AG04450 (cell line): Measurements from ENCODE around the gene CTSK. TPM values are rescaled to one million over a fixed set of nuclear protein-coding genes. Genes with fewer than 3 reads are reported as not detected.
"Not testable (repeated sequence)": the region's sequence is repeated elsewhere in the genome, so short reads cannot be mapped to it uniquely, and the experiment has no call there.

Source experiments
- CTCF ChIA-PET: fragments of 300-600, 350-600 bp; formaldehyde crosslinking; extraction: SDS; loops from one replicate; lab custom pipeline; 2022; ENCODE audit warnings: antibody characterized with exemption, inconsistent platforms; lab: Charles Lee
- POLR2A ChIA-PET: fragments of 350-600 bp; formaldehyde crosslinking; extraction: SDS; loops from one replicate; lab custom pipeline; 2021; ENCODE audit warnings: antibody characterized with exemption, inconsistent platforms; lab: Yijun Ruan, JAX
- DNase-seq: peaks from one replicate; pipeline ENCODE4 v3.0.0-alpha.2; 2011; ENCODE audit warnings: low read depth, low spot score
- H3K27ac ChIP-seq: one replicate; pipeline ENCODE4 v1.5.1; 2012; ENCODE audit warnings: low read depth, low read length, control low read depth
- H3K27me3 ChIP-seq: one replicate; pipeline ENCODE4 v1.6.0; 2012; ENCODE audit warnings: low read length; ENCODE audit not compliant: control insufficient read depth, insufficient read depth
- H3K4me3 ChIP-seq: 2 replicates; pipeline ENCODE4 v1.5.1; 2011; ENCODE audit warnings: mild to moderate bottlenecking, low read depth, low read length, control low read depth
- H3K9me3 ChIP-seq: 2 replicates; pipeline ENCODE4 v1.5.1; 2012; ENCODE audit warnings: low read length; ENCODE audit not compliant: control insufficient read depth, insufficient read depth
- CTCF ChIP-seq: IDR thresholded peaks from 2 replicates; pipeline ENCODE4 v1.5.1; 2011; ENCODE audit warnings: low read depth, low read length, control low read depth, inconsistent platforms
- polyA minus RNA-seq: library from RNA; depleted of rRNA, polyadenylated mRNA; stranded (reverse); fragments of >200 nt; gene quantifications from 2 replicates; pipeline ENCODE4 v1.2.3, GENCODE V29; 2011; rRNA and poly(A)+ RNA removed
- polyA plus RNA-seq: library from polyadenylated mRNA; depleted of rRNA; stranded (reverse); fragments of >200 nt; gene quantifications from 2 replicates; pipeline ENCODE4 v1.2.3, GENCODE V29; 2011; rRNA removed

Gene CTSK
- 65.4 and 72.5 TPM in 2 replicates for polyA plus RNA-seq
- polyA minus RNA-seq: 10.9 and 11.4 TPM in 2 replicates

DNA sequence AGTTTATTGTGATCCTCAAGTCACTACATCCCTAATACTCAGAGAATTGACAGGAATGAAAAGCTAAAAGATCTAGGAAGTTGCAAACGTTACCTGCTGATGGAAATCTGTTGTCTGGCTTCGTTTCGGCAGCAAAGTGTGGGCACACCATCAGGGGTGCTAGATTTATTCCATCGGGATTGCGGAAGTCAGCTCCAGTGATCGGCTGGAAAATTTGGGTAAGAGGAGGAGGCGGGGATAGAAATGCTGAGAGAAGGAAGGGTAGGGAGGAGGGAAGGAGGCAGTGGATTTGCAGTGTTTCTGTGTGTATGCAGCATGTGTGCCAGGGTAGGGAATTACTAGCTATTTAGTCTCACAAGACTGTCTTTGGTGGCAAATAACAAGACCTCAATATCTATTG, at the start of gene CTSK:
Gene CTSK, minus strand, starts transcription at position 140 of the 400 bp plus-strand sequence. CDS start 1,455 bp downstream, outside the sequence.
- CTCF ChIA-PET: interaction anchor here (1.6 to 3.2 kb wide), 2 partner anchors 40 to 248 kb away, joined by 3 to 18 read pairs; no protein-coding TSS in a partner anchor
- peak within 1 kb of the TSS; percentile 29 for H3K4me3 ChIP-seq
- H3K27ac ChIP-seq: no peak within 1 kb of the TSS
- no peak for TF ChIP-seq CTCF
- POLR2A ChIA-PET: interaction anchor here (0.6 kb wide), 1 partner anchor 123 kb away, joined by 4 read pairs; no protein-coding TSS in a partner anchor
- H3K27me3 ChIP-seq: no peaks in the 10 kb centered on the region
- no peak for DNase-seq
- H3K9me3 ChIP-seq: no peaks in the 10 kb centered on the region

DNA sequence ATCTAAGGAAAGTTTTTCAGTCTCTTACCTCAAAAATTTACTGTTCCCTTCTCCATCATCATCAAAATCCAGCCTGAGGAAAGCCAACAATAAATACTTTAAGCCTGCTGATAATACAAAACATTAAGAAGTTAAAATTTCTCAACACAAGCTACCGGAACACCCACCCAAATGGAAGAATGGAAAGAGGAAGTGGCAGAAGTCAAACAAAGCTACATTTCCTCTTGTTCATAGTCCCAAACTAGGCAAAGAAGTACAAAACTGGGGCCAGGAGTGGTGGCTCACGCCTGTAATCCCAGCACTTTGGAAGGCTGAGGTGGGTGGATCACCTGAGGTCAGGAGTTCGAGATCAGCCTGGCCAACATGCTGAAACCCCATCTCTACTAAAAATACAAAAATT, 44.7 kb upstream of the CTSK start:
- POLR2A ChIA-PET, DNase-seq, H3K27ac ChIP-seq, H3K27me3 ChIP-seq, H3K4me3 ChIP-seq, CTCF ChIA-PET, H3K9me3 ChIP-seq: not testable (repeated sequence)

- POLR2A ChIA-PET, H3K4me3 ChIP-seq, H3K27me3 ChIP-seq, H3K9me3 ChIP-seq, H3K27ac ChIP-seq, DNase-seq, CTCF ChIA-PET: not testable (repeated sequence)
Measured at GRCh38 chr1:150850801-150851362, 42.8 kb upstream of the CTSK start.

DNA sequence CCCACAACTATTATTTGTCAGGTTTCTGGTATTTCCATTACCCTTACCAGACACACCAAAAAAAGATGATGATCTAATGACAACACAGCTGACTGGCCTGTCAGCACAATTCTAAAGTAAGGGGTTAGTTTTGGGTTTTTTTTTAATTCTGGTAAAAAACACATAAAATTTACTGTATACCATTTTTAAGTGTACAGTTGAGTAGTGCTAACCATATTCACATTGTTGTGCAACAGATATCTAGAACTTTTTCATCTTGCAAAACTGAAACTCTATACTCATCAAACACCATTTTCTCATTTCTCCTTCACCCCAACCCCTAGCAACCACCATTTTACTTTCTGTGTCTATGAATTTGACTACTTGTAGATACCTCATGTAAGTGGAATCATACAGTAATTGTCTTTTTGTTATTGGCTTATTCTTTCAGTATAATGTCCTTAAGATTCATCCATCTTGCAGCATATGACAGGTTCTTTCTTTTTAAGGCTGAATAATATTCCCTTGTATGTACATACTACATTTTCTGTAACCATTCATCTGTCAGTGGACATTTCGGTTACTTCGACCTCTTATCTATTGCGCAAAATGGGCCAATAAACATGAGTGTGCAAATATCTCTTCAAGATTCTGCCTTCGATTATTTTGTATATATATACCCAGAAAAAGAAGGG, 38.5 kb upstream of the CTSK start:
- POLR2A ChIA-PET: no interaction called here
- no peak overlapping the region for H3K4me3 ChIP-seq
- no peaks in the 10 kb centered on the region for H3K27me3 ChIP-seq
- no peak for DNase-seq
- H3K27ac ChIP-seq: no peak overlapping the region
- H3K9me3 ChIP-seq: no peaks in the 10 kb centered on the region
- no peak for TF ChIP-seq CTCF
- CTCF ChIA-PET: no interaction called here

DNA sequence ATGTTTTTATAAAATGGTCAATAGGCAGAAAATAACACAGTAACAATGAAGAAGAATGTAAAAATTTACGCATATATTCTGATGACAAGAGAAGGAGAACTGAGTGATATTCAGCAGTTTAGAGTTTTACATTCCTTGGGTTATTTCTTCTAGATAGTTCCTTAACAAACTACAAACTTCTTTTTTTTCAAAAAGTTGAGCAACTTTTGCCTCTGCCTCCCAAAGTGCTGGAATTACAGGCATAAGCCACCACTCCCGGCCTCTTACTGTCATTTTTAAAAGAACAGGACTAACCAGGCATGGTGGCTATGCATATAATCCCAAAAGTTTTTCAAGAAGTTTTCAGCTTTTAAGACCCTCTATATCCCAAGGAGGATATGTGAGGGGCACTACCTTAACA, 35.4 kb upstream of the CTSK start:
- TF ChIP-seq CTCF: no peak
- Histone ChIP-seq H3K4me3 (no peak overlapping the region), H3K9me3 (no peaks in the 10 kb centered on the region), H3K27ac (no peak overlapping the region), H3K27me3 (no peaks in the 10 kb centered on the region)
- ChIA-PET CTCF (interaction anchor here (0.7 kb wide), 1 partner anchor 275 kb away, joined by 3 read pairs; no protein-coding TSS in a partner anchor), POLR2A (no interaction called here)
- no peak for DNase-seq

- H3K27me3 ChIP-seq: no peaks in the 10 kb centered on the region
- TF ChIP-seq CTCF: no peak
- POLR2A ChIA-PET: no interaction called here
- no peak overlapping the region for H3K4me3 ChIP-seq
- H3K27ac ChIP-seq: no peak overlapping the region
- no peak for DNase-seq
- CTCF ChIA-PET: no interaction called here
- no peaks in the 10 kb centered on the region for H3K9me3 ChIP-seq
Measured at GRCh38 chr1:150842964-150843363, 34.9 kb upstream of the CTSK start.
